SH-SY5Y (cell line): ENCODE data around the gene CDHR1.

Experiments used
- GATA2 ChIP-seq: IDR thresholded peaks from 2 replicates; pipeline ENCODE4 v1.6.1; 2011; ENCODE audit warnings: mild to moderate bottlenecking, low read depth, low read length
- GATA3 ChIP-seq: IDR thresholded peaks from 2 replicates; pipeline ENCODE4 v1.6.1; 2011; ENCODE audit warnings: low read depth, mild to moderate bottlenecking, low read length, moderate library complexity

- TF ChIP-seq GATA2 (peak; percentile 65; the same call in 1 of the 2 replicates), GATA3 (no peak)
Observed at GRCh38 chr10:84258034-84258695, 63.8 kb downstream of the CDHR1 start.
